HG02610 (cell line): ENCODE measurements around the gene HEXA.

ENCODE experiments used
- ATAC-seq: cut with Tn5 transposase; IDR thresholded peaks from one replicate; pipeline ENCODE4 v1.9.1; 2021; ENCODE audit warnings: mild to moderate bottlenecking, moderate library complexity; ENCODE audit not compliant: unreplicated experiment

Gene HEXA

DNA sequence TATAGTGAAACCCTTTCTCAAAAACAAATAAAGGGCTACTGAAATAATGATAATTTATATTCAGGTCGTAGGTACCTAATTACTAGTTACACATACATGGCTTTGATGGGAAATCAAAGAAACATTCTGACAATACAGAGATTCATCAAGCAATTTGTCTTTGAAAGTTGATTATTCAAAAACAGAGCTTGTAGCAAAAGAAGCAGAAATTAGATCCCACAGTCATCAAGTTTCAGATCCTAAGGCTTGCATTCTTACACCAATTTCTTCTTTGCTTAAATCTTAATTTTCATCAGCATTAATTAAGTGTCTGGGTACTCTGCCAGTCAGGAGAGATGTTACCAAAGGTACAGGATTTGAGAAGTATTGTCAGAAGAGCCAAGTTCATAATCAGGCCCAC, 1.5 kb upstream of the HEXA start:
- no peak for ATAC-seq

DNA sequence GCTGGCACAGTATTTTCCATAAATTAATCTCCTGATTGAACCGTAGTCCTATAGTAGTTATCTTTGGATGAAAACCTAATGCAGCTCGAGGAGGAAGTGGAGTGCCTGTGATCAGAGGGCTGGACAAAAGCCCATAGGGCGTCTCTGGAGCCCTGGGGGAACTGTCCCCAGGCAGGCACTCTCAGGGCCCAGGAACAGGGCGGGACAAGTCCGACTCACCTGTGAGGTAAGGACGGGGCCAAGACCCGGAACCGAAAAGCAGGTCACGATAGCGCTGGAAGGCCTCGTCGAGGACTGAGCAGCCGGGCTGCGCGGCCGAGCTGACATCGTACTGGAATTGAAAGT, 341 bp downstream of the HEXA start:
- ATAC-seq: peak; percentile 29

DNA sequence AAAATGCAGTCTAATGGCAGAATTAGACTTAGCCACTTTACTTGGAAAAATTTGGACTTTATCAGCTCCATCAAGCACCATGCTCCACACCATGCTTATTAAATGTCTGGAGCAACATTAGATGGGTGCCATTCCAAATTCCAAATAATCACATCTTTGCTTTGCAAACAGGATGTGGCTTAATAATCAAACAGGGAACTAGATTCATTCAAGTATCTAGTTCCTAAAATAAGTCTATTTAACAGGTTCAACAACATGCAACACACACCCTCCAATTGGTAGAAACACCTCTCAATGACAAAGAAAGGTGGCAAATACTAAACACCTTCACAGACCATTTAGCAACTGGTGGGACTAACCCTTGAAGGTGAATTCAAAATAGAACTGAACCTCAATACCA, 3.5 kb downstream of the HEXA start:
- no peak for ATAC-seq

DNA sequence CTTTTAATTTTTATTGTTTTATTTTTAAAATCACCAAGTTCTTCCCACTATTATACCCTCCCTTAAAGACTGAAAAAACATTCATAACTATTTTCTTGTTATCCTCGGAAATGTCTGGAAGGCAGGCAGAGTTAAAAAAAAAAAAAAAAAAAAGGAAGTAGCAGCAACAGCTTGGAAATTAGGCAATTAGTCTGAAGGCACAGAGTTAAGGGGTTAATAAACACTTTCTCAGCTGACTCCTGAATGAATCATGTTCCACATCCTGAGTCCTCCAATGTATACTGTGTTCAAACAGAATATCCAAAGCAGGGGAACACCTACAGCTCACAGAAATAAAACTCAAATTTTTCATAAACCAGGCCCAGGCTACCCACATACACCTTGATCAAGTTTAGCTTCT, 5.8 kb downstream of the HEXA start:
- ATAC-seq: no peak

DNA sequence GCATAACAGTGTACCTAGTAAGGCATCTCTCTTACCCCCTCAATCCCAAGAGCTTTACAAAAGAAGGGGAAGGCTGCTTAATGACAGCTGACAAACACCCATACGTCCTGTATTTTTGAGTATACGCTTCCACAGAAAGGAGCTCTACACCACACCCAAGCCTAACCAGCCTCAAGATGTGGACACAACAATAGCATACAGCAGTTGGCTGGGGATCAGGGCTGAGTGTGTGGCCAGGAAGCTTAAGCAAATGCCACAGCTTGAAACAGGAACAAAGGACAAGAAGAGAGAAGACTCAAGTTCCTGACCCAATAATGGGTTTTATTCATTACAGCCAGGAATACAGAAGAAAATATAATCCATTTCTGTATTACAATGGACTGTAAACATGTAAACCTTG, 6.9 kb downstream of the HEXA start:
- no peak for ATAC-seq

DNA sequence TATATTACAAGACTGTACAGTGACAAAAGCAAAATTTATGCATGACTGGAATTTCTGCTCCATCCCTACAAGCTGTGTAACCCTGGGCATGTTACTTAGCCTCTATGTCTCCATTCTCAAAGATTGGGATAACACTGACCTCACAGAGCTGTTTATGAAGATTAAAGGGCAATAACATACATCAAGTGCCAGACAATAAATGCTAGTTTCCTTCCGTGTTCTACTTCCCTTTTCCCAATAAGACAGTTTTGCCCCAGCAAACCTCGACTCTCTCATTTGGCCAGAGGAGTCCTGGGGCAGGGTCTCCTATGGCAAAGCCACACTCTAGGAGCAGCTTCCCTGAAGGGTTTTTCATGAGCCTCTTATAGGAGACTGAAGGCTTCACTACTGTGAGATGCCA, 7.5 kb downstream of the HEXA start:
- ATAC-seq: no peak

DNA sequence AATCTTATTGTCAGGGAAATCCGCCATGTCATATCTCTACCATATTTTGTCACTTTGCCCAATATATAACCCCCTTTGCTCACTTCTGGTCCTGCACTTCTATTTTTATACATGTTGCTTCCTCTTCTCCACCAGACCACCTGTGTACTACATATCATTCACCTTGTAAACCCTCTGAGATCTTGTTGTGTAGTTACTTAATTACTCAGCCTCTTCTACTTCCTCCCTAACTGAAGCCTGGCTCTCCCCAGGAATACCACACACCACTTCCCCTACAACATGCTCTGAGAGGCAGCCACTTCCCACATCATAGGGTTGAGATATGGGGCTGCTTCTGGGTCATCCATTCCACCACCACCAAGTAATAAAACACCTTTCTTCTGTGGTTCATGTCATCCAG, 10.0 kb downstream of the HEXA start:
- ATAC-seq: peak; percentile 90

DNA sequence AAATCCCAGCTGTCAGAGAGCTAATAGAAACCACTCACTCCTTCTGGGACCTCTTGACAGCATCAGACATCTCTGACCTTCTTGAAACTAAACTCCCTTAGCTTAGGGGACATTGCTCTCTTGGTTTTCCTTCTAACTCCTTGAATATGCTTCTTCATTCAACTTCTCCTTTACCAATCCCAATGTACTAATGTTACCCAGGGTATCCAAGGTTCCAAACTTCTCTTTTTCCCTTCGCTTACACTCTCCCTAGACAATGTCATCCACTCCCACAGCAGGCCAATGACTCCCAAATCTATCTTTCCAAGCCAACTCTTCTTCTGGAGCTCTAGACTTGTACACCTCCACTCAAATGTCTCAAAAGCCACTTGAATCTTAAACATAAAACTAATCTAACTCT, 14.6 kb downstream of the HEXA start:
- ATAC-seq: no peak

DNA sequence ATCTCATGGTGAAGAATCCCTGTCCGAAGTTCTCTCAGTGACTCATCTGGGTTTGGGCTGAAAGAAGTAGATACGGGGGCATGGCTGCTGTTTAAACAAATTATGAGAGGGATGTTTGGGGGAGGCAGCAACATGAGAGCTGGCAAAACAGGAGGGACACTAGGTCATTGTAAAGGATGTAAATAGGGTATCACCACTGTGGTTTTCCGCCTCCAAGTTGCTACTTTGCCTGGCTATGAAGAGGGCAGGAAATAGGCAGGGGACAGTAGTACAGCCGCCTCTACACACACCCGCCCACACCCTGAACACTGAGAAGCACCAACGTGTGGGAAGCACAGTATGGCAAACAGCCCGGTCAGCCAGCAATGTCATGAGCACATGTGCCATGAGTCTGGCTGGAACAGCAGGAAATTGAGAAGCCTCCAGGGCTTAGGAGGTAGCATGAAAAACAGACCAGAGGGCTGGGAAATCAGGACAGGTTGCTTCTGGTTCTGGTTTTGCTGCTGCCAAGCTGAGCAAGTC, 17.1 kb downstream of the HEXA start:
- ATAC-seq: peak; percentile 59

DNA sequence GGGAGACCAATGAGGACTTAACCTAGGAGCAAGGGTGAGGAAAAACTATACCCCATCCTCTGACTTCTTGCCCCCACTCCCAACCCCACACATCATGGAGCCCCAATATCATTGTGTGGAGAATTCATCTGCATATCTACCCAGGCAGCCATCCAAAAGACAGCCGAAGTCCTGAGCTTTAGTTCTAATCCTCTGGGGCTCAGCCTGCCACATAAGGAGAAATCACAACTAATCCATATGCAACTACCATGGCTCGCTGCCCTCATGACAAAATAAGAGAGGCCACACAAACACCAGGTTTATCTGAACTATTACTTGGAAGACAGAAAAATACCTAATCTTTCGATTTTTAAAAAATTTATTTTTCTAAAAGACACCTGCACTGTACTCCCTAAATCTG, 17.7 kb downstream of the HEXA start:
- ATAC-seq: no peak

DNA sequence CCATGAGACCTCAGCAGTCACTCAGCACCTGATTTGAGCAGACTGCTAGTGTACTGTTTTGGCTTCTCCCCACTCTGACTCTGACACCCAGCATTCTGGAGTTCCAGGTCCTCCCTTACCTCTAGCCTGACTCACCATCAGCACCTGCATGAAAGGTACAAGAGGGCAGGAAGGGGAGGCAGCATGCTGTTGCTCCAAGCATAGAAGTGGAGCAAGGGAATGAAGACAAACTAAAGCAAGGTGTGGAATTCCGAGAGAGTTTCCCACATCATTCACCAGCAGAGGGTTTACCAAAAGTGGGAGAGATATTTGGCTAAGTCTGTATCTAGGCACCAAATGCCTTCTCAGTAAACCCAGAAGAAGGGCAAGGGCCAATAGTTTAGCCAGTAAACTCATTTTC, 21.3 kb downstream of the HEXA start:
- no peak for ATAC-seq

DNA sequence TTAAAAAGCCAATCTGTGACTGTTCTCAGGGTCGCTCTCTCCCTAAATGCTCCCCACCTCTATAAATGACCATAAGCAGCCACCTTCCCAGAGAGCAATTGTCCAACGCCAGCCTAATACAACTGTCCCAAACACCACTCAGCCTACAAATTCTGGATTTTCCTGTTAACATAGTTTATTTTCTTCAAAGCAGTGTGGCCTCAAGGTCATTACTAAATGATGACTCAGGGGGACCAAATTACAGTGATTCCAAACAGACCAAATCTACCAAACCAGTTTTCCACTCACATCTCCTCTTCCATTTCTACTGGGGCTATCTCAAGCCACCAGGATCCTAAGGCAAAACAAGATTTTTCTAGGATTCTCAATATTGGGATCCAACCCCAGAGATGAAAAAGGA, 22.5 kb downstream of the HEXA start:
- ATAC-seq: no peak

DNA sequence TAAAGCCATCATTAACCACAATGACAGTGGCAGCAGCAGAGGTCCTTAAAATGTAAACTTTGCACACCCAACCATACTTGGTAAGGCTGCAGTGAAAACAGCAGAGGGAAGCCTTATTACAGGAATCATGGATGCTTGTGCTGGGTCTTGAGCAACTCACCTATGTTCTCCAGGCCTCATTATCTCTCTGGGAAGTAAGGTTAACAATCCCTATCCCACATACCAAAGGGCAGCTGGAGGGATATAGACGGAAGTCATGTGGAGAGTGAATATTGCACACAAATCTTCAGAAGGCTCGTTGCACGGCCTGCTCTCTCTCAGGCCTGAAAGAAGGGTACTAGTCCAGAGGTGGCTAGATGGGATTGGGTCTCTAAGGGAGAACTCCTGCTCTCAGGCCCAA, 30.0 kb downstream of the HEXA start:
- ATAC-seq: no peak

DNA sequence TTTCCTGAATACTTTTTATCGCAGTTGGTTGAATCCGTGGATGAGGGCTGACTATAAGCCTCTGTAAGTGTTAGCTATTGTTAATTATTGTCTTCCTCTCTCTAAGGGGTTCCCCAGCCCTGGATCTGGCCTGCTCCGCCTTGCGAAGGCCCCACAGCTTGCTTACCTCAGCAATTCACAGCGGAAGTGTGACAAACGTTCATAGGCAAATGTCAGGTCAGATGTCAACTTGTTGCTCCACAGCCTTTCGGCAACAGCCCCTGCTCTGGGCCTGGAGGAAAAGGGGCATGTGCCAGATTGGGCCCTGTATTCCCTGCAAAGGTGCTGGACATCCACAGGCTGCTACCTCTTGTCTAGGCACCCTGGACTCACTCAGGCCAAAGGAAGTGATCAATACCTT, 30.5 kb downstream of the HEXA start:
- ATAC-seq: no peak

DNA sequence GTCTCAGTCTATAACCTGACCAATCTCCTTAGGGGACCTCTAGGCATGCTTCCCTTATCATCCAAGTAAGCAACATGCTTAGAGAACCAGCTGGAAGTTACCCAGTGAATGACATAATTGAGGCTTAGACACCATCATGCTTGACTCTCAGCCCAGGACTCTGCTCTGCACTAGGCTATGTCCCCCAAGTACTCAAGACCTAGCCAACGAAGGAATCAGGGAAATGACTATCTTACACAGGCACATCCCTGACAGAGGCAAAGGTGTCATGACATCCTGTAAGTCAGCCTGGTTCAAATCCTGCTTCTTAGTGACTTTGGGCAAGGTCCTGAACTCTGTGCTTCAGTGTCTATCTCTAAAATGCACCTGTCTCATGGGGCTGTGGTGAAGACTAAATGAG, 31.2 kb downstream of the HEXA start:
- ATAC-seq: no peak

DNA sequence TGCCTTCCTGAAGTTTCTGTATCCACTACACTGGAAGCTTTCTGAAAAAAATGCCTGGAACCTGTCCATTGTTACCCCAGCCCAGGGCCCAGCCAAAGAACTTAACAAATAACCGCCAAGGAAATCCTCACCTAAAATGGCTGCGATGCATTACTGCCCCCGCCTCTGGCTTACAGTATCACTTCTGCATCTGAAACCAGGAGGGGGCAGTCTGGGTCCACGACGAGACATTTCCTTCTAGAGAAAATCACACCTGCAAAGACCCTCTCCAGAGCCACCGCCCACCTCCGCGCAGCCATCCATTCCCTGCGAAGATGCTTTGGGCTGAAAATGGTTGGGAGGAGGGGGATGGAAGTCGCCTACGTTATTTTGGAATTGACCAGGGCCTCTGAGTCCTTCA, 33.4 kb downstream of the HEXA start:
- ATAC-seq: no peak

DNA sequence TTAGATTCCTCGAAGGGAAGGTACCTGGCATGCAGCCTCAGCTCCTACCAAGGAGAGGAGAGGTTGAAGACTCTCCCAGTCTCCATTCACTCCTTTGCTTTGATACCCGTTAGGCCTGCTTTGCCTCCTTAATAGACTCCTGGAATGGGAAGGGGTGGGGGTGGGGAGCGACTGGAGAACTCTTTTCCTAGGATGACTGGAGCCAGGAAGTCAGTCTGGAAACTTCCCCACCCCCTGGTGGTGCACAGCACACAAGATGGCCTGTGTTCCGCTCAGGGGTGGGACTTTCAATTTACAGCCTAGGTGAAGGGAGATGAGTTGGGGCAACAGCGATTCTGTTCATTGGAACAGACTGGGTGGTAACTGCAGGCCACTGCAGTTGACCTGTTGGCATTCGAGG, 34.5 kb downstream of the HEXA start:
- no peak for ATAC-seq

DNA sequence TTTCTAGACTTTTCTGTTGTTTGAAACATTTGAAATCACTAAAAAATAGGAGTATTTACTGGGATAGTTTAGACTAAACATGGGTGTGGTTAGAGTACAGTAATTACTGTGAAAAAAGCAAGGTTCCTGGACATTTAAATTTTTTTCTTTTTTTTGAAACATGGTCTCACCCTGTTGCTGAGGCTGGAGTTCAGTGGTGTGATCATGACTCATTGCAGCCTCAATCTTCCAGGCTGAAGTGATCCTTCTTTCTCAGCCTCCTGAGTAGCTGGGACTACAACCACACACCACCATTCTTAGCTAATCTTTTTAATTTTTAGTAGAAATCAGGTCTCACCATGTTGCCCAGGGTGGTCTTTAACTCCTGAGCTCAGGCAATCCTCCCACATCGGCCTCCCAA, 35.4 kb downstream of the HEXA start:
- no peak for ATAC-seq

DNA sequence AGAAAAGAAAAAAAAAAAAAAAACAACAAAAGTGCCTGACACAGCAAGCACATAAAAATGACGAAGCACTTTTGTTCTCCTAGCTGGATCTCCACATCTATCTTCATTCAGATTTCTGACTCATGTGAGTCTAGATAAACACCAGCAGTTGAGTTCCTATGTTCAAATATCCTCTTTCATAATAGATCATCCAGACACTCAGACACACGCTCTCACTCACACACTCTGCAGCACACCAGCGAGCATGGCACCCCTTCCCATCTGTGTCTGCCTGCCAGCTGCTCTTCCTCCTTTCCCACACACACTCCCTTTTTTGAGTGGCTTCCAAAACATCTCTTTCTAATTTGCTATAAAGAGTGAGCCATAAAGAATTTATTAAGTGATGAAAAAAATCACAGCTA, 36.0 kb downstream of the HEXA start:
- no peak for ATAC-seq

DNA sequence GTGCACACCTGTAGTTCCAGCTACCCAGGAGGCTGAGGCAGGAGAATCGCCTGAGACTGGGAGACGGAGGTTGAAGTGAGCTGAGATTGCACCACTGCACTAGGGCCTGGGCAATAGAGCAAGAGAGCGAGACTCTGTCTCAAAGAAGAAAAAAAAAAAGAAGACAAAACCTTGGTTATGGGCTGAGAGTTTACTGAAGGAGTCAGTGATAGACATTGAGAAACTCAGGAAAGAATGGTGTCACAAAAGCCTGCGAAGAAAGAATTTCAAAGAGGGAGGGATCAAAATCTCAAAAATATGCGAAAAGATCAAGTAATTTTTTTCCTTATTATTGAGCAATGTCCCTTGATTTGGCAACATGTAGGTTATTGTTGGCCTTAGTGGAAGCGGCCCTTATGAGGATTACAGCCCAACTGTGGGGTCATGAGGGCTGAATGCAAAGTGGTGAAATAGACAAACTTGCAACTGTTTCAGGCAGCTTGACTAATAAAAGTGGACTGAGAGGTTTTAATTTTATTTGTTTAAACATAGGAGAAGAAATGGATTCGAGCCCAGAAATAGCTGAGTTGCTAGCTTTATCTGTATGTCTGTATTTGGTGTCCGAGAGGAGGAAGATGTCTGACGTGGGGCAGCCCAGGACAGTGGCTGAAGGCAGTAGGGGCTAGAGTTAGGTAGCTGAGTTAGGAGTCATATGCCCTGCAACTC, 37.0 kb downstream of the HEXA start:
- no peak for ATAC-seq

DNA sequence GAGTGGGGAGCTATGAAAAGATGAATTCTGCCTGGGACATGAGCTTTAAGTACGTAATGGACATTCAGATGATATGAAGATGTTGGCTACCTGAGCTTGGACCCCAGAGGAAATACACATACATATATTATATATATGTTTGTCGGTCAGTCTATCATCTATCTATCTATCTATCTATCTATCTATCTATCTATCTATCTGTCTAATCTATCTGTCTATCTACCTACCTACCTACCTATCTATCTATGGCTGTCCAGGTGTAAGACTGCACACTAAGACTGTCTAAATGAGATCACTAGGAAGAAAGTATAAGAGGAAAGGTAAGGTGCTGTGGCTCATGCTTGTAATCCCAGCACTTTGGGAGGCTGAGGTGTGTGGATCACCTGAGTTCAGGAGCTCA, 37.7 kb downstream of the HEXA start:
- ATAC-seq: no peak

DNA sequence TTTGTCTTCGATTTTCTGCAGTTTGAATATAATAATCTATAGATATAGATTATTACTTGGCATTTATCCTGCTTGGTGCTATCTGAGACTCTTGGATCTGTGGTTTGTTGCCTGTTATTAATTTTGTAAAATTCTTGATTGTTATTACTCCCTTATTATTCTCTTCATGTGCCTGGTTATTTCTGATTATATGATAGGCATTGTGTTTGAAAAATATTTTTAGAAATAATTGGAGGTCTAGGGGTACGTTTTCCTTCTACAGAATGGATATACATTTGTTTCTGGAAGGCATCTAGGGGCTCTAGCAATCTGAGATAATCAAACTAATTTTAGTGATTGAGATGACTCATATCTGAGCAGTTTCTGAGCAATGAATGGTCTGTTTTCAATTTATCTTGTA, 41.0 kb downstream of the HEXA start:
- ATAC-seq: no peak

DNA sequence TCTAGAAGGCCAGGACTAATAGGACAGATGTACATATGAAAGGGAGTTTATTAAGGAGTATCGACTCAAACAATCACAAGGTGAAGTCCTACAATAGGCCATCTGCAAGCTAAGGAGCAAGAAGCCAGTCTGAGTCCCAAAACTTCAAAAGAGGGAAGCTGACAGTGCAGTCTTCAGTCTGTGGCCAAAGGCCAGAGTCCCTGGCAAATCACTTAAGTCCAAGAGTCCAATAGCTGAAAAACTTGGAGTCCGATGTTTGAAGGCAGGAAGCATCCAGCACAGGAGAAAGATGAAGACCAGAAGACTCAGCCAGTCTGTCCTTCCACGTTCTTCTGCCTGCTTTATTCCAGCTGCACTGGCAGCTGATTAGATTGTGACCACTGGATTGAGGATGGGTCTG, 44.8 kb downstream of the HEXA start:
- no peak for ATAC-seq
